Mesendoderm (in vitro differentiated cells): ENCODE data around the gene DIAPH1.

Experiments used
- DNase-seq: peaks from one replicate; pipeline ENCODE4 v3.0.0; 2013
- H2AK5ac ChIP-seq: 2 replicates; pipeline ENCODE4 v1.6.1; 2013; ENCODE audit warnings: low read length, inconsistent platforms
- H2BK120ac ChIP-seq: 2 replicates; pipeline ENCODE4 v1.6.1; 2013; ENCODE audit warnings: low read depth, mild to moderate bottlenecking, low read length, moderate library complexity, mixed read lengths
- H2BK15ac ChIP-seq: replicated peaks from 2 replicates; pipeline ENCODE4 v1.6.1; 2013; ENCODE audit warnings: low read depth, mild to moderate bottlenecking, moderate library complexity
- H2BK5ac ChIP-seq: 2 replicates; pipeline ENCODE4 v1.6.1; 2013; ENCODE audit warnings: low read length, inconsistent platforms
- H3K18ac ChIP-seq: 2 replicates; pipeline ENCODE4 v1.6.1; 2013; ENCODE audit warnings: mild to moderate bottlenecking, low read length, mixed read lengths
- H3K23ac ChIP-seq: one replicate; pipeline ENCODE4 v1.6.1; 2013; ENCODE audit warnings: low read length
- H3K27ac ChIP-seq: 2 replicates; pipeline ENCODE4 v1.5.1; 2013; ENCODE audit warnings: low read depth, mild to moderate bottlenecking, inconsistent platforms, low read length, moderate library complexity
- H3K27me3 ChIP-seq: 2 replicates; pipeline ENCODE4 v1.6.1; 2013; ENCODE audit warnings: low read length, control low read depth, mild to moderate bottlenecking, inconsistent platforms; ENCODE audit not compliant: insufficient read depth, poor library complexity
- H3K36me3 ChIP-seq: 2 replicates; pipeline ENCODE4 v1.6.1; 2013; ENCODE audit warnings: low read length, inconsistent platforms; ENCODE audit not compliant: control insufficient read depth, insufficient read depth
- H3K4ac ChIP-seq: one replicate; pipeline ENCODE4 v1.6.1; 2013; ENCODE audit warnings: low read depth, mild to moderate bottlenecking, low read length, moderate library complexity
- H3K4me1 ChIP-seq: 2 replicates; pipeline ENCODE4 v1.6.1; 2013; ENCODE audit warnings: low read depth, low read length, inconsistent platforms; ENCODE audit not compliant: control insufficient read depth
- H3K4me2 ChIP-seq: 2 replicates; pipeline ENCODE4 v1.6.1; 2013; ENCODE audit warnings: low read length
- H3K4me3 ChIP-seq: 2 replicates; pipeline ENCODE4 v1.5.1; 2013; ENCODE audit warnings: mild to moderate bottlenecking, low read length
- H3K56ac ChIP-seq: one replicate; pipeline ENCODE4 v1.6.1; 2013; ENCODE audit warnings: low read length
- H3K79me1 ChIP-seq: 2 replicates; pipeline ENCODE4 v1.6.1; 2013; ENCODE audit warnings: low read length, inconsistent platforms
- H3K79me2 ChIP-seq: 2 replicates; pipeline ENCODE4 v1.6.1; 2013; ENCODE audit warnings: mild to moderate bottlenecking, low read length; ENCODE audit not compliant: control insufficient read depth, insufficient read depth
- H3K9ac ChIP-seq: 2 replicates; pipeline ENCODE4 v1.6.1; 2013; ENCODE audit warnings: low read length, inconsistent platforms
- H4K5ac ChIP-seq: one replicate; pipeline ENCODE4 v1.6.1; 2013; ENCODE audit warnings: low read length
- H4K8ac ChIP-seq: one replicate; pipeline ENCODE4 v1.6.1; 2013; ENCODE audit warnings: low read depth, mild to moderate bottlenecking, control low read depth, low read length, moderate library complexity
- WGBS: extraction: QIAGEN DNeasy Blood & Tissue Kit; methylation state at CpG from one replicate; pipeline ENCODE4 v1.1.7; 2013; ENCODE audit warnings: low lambda C conversion rate, missing lambda C conversion rate; ENCODE audit not compliant: insufficient coverage; ENCODE audit errors: extremely low coverage; 5-methylcytosine and 5-hydroxymethylcytosine counted together

The DIAPH1 gene

DNA sequence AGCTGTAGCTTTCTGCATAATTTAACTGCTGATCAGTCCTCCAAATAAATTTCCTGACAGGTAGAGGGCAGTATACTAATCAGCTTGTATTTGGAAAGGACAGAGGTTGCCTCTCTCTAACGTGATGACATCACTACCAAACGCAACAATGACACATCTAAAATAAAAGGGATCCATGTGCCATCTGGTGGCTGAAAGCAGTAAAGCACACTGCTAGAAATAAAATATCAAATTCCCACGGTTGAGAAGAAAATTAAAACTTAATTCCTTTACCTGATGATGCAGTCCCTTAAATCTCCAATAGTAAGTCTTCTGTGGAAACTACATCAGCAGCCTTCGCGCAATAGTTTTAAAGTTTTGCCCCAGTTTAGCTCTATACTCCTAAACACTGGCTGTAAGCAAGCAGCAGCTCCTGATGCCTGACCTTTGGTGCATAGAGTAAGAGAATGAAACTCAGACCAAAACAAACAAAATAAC is 54.5 kb downstream of the DIAPH1 start:
- H3K36me3 ChIP-seq, result peaks cover 4% of the 10 kb centered on the region
- no peak overlapping the region for H3K27ac ChIP-seq
- no peak overlapping the region for H3K4me2 ChIP-seq
- no peak overlapping the region for H3K18ac ChIP-seq
- H4K8ac ChIP-seq, result no peak overlapping the region
- peak overlapping the region; percentile 44 for H3K9ac ChIP-seq
- no peaks in the 10 kb centered on the region for H3K27me3 ChIP-seq
- H3K79me1 ChIP-seq, result no peaks in the 10 kb centered on the region
- H2BK15ac ChIP-seq, result no peak overlapping the region
- no peak overlapping the region for H2AK5ac ChIP-seq
- H3K23ac ChIP-seq, result no peak overlapping the region
- no peak overlapping the region for H2BK5ac ChIP-seq
- H2BK120ac ChIP-seq, result no peak overlapping the region
- H3K4ac ChIP-seq, result no peak overlapping the region
- peak overlapping the region; percentile 44 for H4K5ac ChIP-seq
- no peak overlapping the region for H3K4me3 ChIP-seq
- no peaks in the 10 kb centered on the region for H3K4me1 ChIP-seq
- no peaks in the 10 kb centered on the region for H3K79me2 ChIP-seq
- DNase-seq, result peak; percentile 99
- no CpG with 5 or more reads among the region's 5 CpGs for WGBS
- peak overlapping the region; percentile 72 for H3K56ac ChIP-seq

DNA sequence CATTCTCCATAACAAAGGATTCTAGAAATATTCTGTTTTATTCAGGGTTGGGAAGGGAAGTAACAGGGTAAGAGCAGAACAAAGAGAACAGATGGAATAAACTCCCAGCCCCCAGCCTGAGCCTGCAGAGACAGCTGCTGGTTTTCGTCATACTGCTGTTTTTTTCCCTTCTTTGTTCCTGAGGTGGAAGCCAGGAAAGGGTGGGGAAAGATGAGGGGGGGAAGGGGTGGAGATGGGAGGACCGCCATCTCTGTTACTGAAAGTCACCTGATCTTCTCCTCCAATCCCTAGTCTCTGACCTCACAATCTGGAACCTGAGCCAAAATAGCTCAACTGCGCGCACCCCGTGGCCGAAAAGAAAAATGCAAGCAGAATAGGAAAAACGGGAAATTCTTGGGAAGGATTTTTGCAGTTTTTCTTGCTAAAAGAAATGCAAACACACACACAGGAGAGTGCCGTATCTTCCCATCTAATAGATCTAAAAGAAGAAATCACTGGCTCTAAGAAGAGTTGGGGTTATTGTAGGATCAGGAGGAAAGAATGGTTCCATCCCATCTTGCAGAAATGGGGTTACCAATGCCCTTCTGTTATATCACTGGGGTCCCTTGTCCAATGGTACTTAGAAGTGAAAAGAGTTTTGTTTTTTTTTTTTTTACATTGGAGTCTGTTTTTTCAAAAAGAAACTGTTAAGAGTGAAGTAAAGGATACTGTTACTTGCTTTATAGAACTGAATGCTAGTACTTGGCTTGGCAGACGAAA is 57.9 kb downstream of the DIAPH1 start:
- H3K36me3 ChIP-seq, result peaks cover 2% of the 10 kb centered on the region
- no peak overlapping the region for H2BK120ac ChIP-seq

DNA sequence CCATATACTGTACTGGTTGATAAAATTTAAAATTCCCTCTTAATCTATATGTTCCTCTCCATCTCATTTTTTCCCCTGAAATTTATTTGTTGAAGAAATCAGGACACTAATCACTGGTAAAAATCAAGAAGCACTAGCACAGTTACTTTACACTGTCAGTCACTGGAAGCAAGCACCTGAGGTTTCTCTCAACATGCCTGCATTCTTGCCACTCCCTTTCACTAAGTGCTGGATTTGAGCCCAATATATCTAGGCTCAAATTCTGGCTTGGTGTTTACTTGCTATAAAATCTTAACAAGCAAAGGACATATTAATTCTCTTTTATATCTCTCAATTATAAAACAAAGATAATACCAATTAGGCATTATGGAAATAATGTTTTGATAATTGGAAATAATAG is 58.6 kb downstream of the DIAPH1 start:
- no peak overlapping the region for H2BK5ac ChIP-seq
- H3K79me1 ChIP-seq, result no peaks in the 10 kb centered on the region
- no peak overlapping the region for H3K4ac ChIP-seq
- H3K36me3 ChIP-seq, result peaks cover 2% of the 10 kb centered on the region
- H4K5ac ChIP-seq, result no peak overlapping the region
- H3K9ac ChIP-seq, result no peak overlapping the region
- H2BK120ac ChIP-seq, result no peak overlapping the region
- H3K4me3 ChIP-seq, result no peak overlapping the region
- H3K4me2 ChIP-seq, result no peak overlapping the region
- no peaks in the 10 kb centered on the region for H3K79me2 ChIP-seq
- H3K4me1 ChIP-seq, result no peaks in the 10 kb centered on the region
- H3K56ac ChIP-seq, result no peak overlapping the region
- H2AK5ac ChIP-seq, result no peak overlapping the region
- H2BK15ac ChIP-seq, result no peak overlapping the region
- DNase-seq, result peak; percentile 41
- H3K27me3 ChIP-seq, result no peaks in the 10 kb centered on the region
- no peak overlapping the region for H4K8ac ChIP-seq
- no peak overlapping the region for H3K23ac ChIP-seq
- H3K18ac ChIP-seq, result no peak overlapping the region
- H3K27ac ChIP-seq, result no peak overlapping the region

More for the DNA sequence above, 57.9 kb downstream of the DIAPH1 start:
- H2AK5ac ChIP-seq, result no peak overlapping the region
- no peak overlapping the region for H4K5ac ChIP-seq
- H4K8ac ChIP-seq, result no peak overlapping the region
- no peaks in the 10 kb centered on the region for H3K79me2 ChIP-seq
- peak overlapping the region; percentile 51 for H3K56ac ChIP-seq
- H3K18ac ChIP-seq, result no peak overlapping the region
- peak; percentile 99 for DNase-seq
- no CpG with 5 or more reads among the region's 9 CpGs for WGBS
- H3K4me3 ChIP-seq, result no peak overlapping the region
- no peak overlapping the region for H2BK5ac ChIP-seq
- no peaks in the 10 kb centered on the region for H3K4me1 ChIP-seq
- no peak overlapping the region for H3K4me2 ChIP-seq
- H3K79me1 ChIP-seq, result no peaks in the 10 kb centered on the region
- H3K4ac ChIP-seq, result no peak overlapping the region
- H3K9ac ChIP-seq, result peak overlapping the region; percentile 10
- H3K23ac ChIP-seq, result no peak overlapping the region
- no peak overlapping the region for H3K27ac ChIP-seq
- no peaks in the 10 kb centered on the region for H3K27me3 ChIP-seq
- H2BK15ac ChIP-seq, result no peak overlapping the region

DNA sequence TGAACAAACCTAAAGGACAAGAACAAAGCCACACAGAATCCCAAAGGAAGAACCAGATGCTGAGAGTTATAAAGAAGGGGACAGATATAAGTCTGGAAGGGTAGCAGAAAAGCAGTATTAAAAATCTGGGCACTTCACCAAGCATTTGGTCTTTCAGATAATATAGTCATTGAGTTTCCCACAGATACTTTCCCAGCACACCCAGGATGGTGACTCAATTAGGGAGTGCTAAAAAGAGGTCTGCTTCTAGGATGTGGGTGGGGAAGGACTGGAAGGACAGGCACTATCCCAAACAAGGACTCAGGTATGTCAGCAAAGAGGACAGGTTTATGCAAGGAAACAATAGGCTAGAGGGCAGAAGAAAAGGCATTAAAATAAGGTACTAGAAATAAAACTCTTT is 59.3 kb downstream of the DIAPH1 start:
- Histone ChIP-seq H3K27me3 (no peaks in the 10 kb centered on the region), H3K79me1 (no peaks in the 10 kb centered on the region), H3K4me3 (no peak overlapping the region), H3K18ac (no peak overlapping the region), H2AK5ac (no peak overlapping the region), H2BK5ac (no peak overlapping the region), H3K4me1 (no peaks in the 10 kb centered on the region), H2BK15ac (no peak overlapping the region), H4K5ac (no peak overlapping the region), H3K36me3 (peaks cover 2% of the 10 kb centered on the region), H3K79me2 (no peaks in the 10 kb centered on the region), H4K8ac (no peak overlapping the region), H3K4ac (no peak overlapping the region), H3K56ac (no peak overlapping the region), H3K9ac (no peak overlapping the region), H2BK120ac (no peak overlapping the region), H3K23ac (no peak overlapping the region), H3K4me2 (no peak overlapping the region), H3K27ac (no peak overlapping the region)
- DNase-seq, result peak; percentile 30

DNA sequence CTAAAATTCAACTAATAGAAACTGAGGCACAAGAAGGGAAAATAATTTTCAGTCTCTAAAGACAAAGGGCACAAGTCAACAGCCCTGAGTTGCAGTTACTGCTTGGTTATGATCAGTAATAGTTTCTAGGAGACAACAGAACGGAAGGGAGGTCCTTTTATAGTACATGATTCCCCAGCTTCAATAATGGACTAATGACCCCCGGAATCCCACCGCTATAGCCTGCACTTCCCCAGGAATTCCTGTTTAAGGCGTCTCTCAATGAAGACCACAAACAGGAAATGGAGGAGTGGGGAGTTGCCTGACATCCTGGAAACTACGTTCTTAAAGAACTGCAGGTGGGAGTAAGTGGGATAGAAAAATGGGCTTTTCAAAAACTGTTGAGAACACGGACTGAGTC is 60.6 kb downstream of the DIAPH1 start:
- H3K4me3 ChIP-seq, result no peak overlapping the region
- H3K79me2 ChIP-seq, result no peaks in the 10 kb centered on the region
- H3K4me2 ChIP-seq, result no peak overlapping the region
- H3K27ac ChIP-seq, result peak overlapping the region; percentile 35
- H3K4me1 ChIP-seq, result no peaks in the 10 kb centered on the region
- peak overlapping the region; percentile 81 for H4K8ac ChIP-seq
- H3K23ac ChIP-seq, result no peak overlapping the region
- H3K79me1 ChIP-seq, result no peaks in the 10 kb centered on the region
- H3K9ac ChIP-seq, result peak overlapping the region; percentile 6
- H3K4ac ChIP-seq, result no peak overlapping the region
- H3K56ac ChIP-seq, result peak overlapping the region; percentile 18
- H4K5ac ChIP-seq, result no peak overlapping the region
- H2BK15ac ChIP-seq, result no peak overlapping the region
- no peaks in the 10 kb centered on the region for H3K27me3 ChIP-seq
- H3K18ac ChIP-seq, result no peak overlapping the region
- no peak overlapping the region for H2AK5ac ChIP-seq
- DNase-seq, result peak; percentile 42
- WGBS, result no CpG with 5 or more reads among the region's 6 CpGs
- H2BK120ac ChIP-seq, result no peak overlapping the region
- no peak overlapping the region for H2BK5ac ChIP-seq
- H3K36me3 ChIP-seq, result peaks cover 2% of the 10 kb centered on the region

DNA sequence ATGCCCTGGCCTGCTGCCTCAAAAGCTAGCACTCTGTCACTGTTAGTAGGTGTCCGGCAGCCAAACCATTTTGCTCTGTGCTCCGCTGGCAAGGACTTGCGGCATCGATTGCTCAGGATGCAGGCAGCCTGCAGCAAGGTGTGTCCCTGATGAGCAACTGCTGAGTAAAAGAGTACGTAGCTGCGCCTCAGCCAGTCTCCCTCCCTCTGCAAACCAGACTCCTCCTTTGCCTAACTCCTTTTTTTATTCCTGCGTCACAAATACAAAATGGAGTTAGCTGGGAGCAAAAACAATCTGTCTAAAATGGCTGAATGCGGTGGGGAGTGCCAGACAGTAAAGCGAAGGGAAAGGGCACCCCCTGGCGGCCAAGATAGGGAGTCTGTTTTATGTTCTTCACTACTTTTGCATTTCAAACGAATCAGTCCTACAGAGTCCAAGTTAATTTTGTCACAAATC is 61.1 kb downstream of the DIAPH1 start:
- H2BK15ac ChIP-seq, result no peak overlapping the region
- peak overlapping the region; percentile 77 for H3K9ac ChIP-seq
- peak overlapping the region; percentile 89 for H4K5ac ChIP-seq
- H3K56ac ChIP-seq, result peak overlapping the region; percentile 90
- no peak overlapping the region for H4K8ac ChIP-seq
- H3K4me3 ChIP-seq, result no peak overlapping the region
- no peaks in the 10 kb centered on the region for H3K79me1 ChIP-seq
- H3K4me2 ChIP-seq, result peak overlapping the region; percentile 27
- peak overlapping the region; percentile 88 for H2AK5ac ChIP-seq
- peak overlapping the region; percentile 44 for H3K18ac ChIP-seq
- H3K27ac ChIP-seq, result no peak overlapping the region
- DNase-seq, result peak; percentile 96
- no peaks in the 10 kb centered on the region for H3K4me1 ChIP-seq
- no peaks in the 10 kb centered on the region for H3K27me3 ChIP-seq
- H3K4ac ChIP-seq, result no peak overlapping the region
- WGBS, result no CpG with 5 or more reads among the region's 11 CpGs
- no peaks in the 10 kb centered on the region for H3K36me3 ChIP-seq
- H3K23ac ChIP-seq, result no peak overlapping the region
- no peak overlapping the region for H2BK120ac ChIP-seq
- no peaks in the 10 kb centered on the region for H3K79me2 ChIP-seq
- peak overlapping the region; percentile 61 for H2BK5ac ChIP-seq
